Endothelial cell of umbilical vein (primary cell): Measurements from ENCODE around the gene PCSK6. TPM values are rescaled to one million over a fixed set of nuclear protein-coding genes. Genes with fewer than 3 reads are reported as not detected.

Experiments used
- BruUV-seq: library from RNA; stranded (reverse); fragments of 400-500 nt; replicated peaks from 2 replicates; lab custom pipeline; 2021; lab: Mats Ljungman, UMichigan
- CTCF ChIA-PET: fragments of 300-600, 350-600 bp; sonication (Branson Sonifier 250); formaldehyde crosslinking; loops from one replicate; lab custom pipeline; 2021; ENCODE audit warnings: antibody characterized with exemption, inconsistent platforms; lab: Charles Lee
- POLR2A ChIA-PET: fragments of 300-600, 350-600 bp; sonication (Branson Sonifier 250); formaldehyde crosslinking; loops from one replicate; lab custom pipeline; 2021; ENCODE audit warnings: antibody characterized with exemption, inconsistent platforms; lab: Charles Lee
- DNase-seq: peaks from one replicate; pipeline ENCODE4 v3.0.0-alpha.2; 2011; ENCODE audit warnings: low read depth, low spot score
- FAIRE-seq: peaks from 2 replicates; lab custom pipeline; 2011; peaks lifted over from hg19 to GRCh38; lab: Jason Lieb, UNC
- H2AFZ ChIP-seq: 2 replicates; pipeline ENCODE4 v1.6.0; 2012; ENCODE audit warnings: low read depth, low read length, control low read depth, inconsistent platforms
- H3K27ac ChIP-seq: 2 replicates; pipeline ENCODE4 v1.5.1; 2011; ENCODE audit warnings: low read depth, mild to moderate bottlenecking, control low read depth, low read length, moderate library complexity; ENCODE audit not compliant: insufficient read depth
- H3K27me3 ChIP-seq, 2 experiments: 2 replicates each; pipeline versions ENCODE4 v1.6.0 to v1.6.1; 2011; ENCODE audit warnings: low read length in 2 of 2, mixed read lengths in 1 of 2; ENCODE audit not compliant: control insufficient read depth in 2 of 2, insufficient read depth in 2 of 2
- H3K36me3 ChIP-seq, 2 experiments: 2 replicates in 1 of 2; 3 replicates in 1 of 2; pipeline ENCODE4 v1.5.1; 2011; ENCODE audit warnings: low read length in 2 of 2, mild to moderate bottlenecking in 1 of 2, moderate library complexity in 1 of 2; ENCODE audit not compliant: control insufficient read depth in 2 of 2, insufficient read depth in 2 of 2; ENCODE audit errors: extremely low read depth in 1 of 2
- H3K4me1 ChIP-seq: 3 replicates; pipeline ENCODE4 v1.5.1; 2011; ENCODE audit warnings: mild to moderate bottlenecking, low read length; ENCODE audit not compliant: control insufficient read depth, insufficient read depth; ENCODE audit errors: extremely low read depth
- H3K4me2 ChIP-seq: 2 replicates; pipeline ENCODE4 v1.6.1; 2011; ENCODE audit warnings: low read length, control low read depth, mixed read lengths; ENCODE audit not compliant: insufficient read depth
- H3K4me3 ChIP-seq, 3 experiments: fragments of 200-600 bp in 1 of 3; sonication (generic), shearing (Covaris generic) in 1 of 3; replicated peaks in 1 of 3; 2 replicates each; pipeline ENCODE4 v1.5.1; 2011 to 2016; ENCODE audit warnings: control low read depth in 3 of 3, low read length in 3 of 3, mild to moderate bottlenecking in 2 of 3, inconsistent platforms in 1 of 3, low read depth in 1 of 3, moderate library complexity in 1 of 3; ENCODE audit not compliant: insufficient read depth in 1 of 3
- H3K79me2 ChIP-seq: 2 replicates; pipeline ENCODE4 v1.6.0; 2012; ENCODE audit warnings: low read length, inconsistent platforms; ENCODE audit not compliant: control insufficient read depth, insufficient read depth
- H3K9ac ChIP-seq: replicated peaks from 2 replicates; pipeline ENCODE3; 2011; ENCODE audit warnings: low read length, control low read depth; ENCODE audit not compliant: insufficient read depth; ENCODE audit errors: extremely low read depth
- H3K9me1 ChIP-seq: replicated peaks from 3 replicates; pipeline ENCODE4 v1.6.0; 2011; ENCODE audit warnings: mild to moderate bottlenecking, low read length; ENCODE audit not compliant: control insufficient read depth, insufficient read depth; ENCODE audit errors: extremely low read depth
- H3K9me3 ChIP-seq: replicated peaks from 2 replicates; pipeline ENCODE4 v1.5.1; 2012; ENCODE audit warnings: low read length, inconsistent platforms; ENCODE audit not compliant: control insufficient read depth, insufficient read depth
- H4K20me1 ChIP-seq: replicated peaks from 2 replicates; pipeline ENCODE3; 2011; ENCODE audit warnings: mild to moderate bottlenecking, low read length; ENCODE audit not compliant: control insufficient read depth, insufficient read depth; ENCODE audit errors: extremely low read depth
- CTCF ChIP-seq, 2 donors: IDR thresholded peaks; 1 replicate in 1 of 2; 2 replicates in 1 of 2; pipeline ENCODE4 v1.5.1; 2011; ENCODE audit warnings: low read length in 2 of 2, mild to moderate bottlenecking in 2 of 2, moderate library complexity in 2 of 2, control low read depth in 1 of 2, inconsistent platforms in 1 of 2, low read depth in 1 of 2; ENCODE audit not compliant: insufficient read depth in 1 of 2; ENCODE audit errors: extremely low read depth in 1 of 2
- EZH2 ChIP-seq: IDR thresholded peaks from 2 replicates; pipeline ENCODE4 v1.6.1; 2012; ENCODE audit warnings: borderline replicate concordance, low read depth, mild to moderate bottlenecking, moderate library complexity, low read length, inconsistent platforms; ENCODE audit not compliant: severe bottlenecking
- FOS ChIP-seq: IDR thresholded peaks from 2 replicates; pipeline ENCODE4 v1.6.1; 2011; ENCODE audit warnings: mild to moderate bottlenecking, low read length, moderate library complexity, borderline replicate concordance; ENCODE audit not compliant: insufficient read depth
- GATA2 ChIP-seq: IDR thresholded peaks from 2 replicates; pipeline ENCODE4 v1.7.0; 2011; ENCODE audit warnings: low read depth, mild to moderate bottlenecking, moderate library complexity, mixed read lengths, low read length; ENCODE audit not compliant: insufficient read length, insufficient read depth
- JUN ChIP-seq: IDR thresholded peaks from 2 replicates; pipeline ENCODE4 v1.6.1; 2011; ENCODE audit warnings: borderline replicate concordance, low read depth; ENCODE audit not compliant: insufficient read length, insufficient read depth
- MAX ChIP-seq: IDR thresholded peaks from 2 replicates; pipeline ENCODE4 v1.6.1; 2011; ENCODE audit not compliant: insufficient read depth, insufficient read length
- MYC ChIP-seq: IDR thresholded peaks from one replicate; pipeline ENCODE4 v1.6.1; 2011; ENCODE audit warnings: mild to moderate bottlenecking, low read depth, low read length
- POLR2A ChIP-seq: IDR thresholded peaks from 2 replicates; pipeline ENCODE4 v1.6.1; 2012; ENCODE audit warnings: low read depth, mild to moderate bottlenecking, control low read depth, low read length
- POLR2AphosphoS5 ChIP-seq: IDR thresholded peaks from 2 replicates; pipeline ENCODE4 v1.6.1; 2012; ENCODE audit warnings: low read depth, mild to moderate bottlenecking, control low read depth, low read length, moderate library complexity; ENCODE audit not compliant: insufficient read depth
- dilution Hi-C: fragments of 300-500 bp; cut with MboI; formaldehyde crosslinking; loops from one replicate; pipeline ENCODE4 v1.15.0; 2019; ENCODE audit warnings: low sequenced_read_pairs; ENCODE audit not compliant: extremely low pct_ligation_motif_present
- intact Hi-C: fragments of 100-400 bp; cut with micrococcal nuclease; formaldehyde crosslinking; loops from one replicate; pipeline ENCODE4 v1.10.0; 2022
- polyA plus RNA-seq, 4 experiments: library from polyadenylated mRNA; depleted of rRNA in 3 of 4; stranded (reverse) in 3 of 4; unstranded in 1 of 4; fragments of >200 nt; gene quantifications; 2 replicates each; pipeline versions ENCODE4 v1.2.1 to v1.2.3, GENCODE V29; 2011 to 2012; ENCODE audit warnings: missing spikeins in 1 of 4
- total RNA-seq: library from RNA; stranded (reverse); gene quantifications from 2 replicates; pipeline ENCODE4 v1.2.3, GENCODE V29; 2021

The PCSK6 gene
- total and polyA plus RNA-seq, 2 donors (not counting 3 experiments of a cell fraction or from before 2014, with no cell fraction given): 0.18 to 0.69 TPM

DNA sequence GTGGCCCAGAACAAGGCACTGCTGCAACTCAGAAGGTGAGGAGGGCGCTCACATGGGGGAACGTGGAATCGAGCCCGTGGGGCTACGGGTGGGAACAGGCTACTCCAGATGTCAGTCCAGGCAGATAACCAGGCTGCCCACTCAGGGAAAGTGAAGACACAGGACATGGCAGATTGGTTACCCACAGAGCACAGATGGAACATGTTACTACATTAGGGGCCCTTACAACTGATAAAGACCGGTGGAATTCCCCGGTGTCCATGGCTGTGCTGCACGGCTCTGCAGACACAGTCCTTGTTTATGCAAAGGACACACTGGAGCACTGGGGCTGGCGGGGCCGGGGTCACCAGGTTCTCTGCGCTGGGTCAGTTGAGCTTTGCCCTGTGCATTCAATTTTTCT lies 36.9 kb downstream of the PCSK6 start:
- no peak for DNase-seq
- intact Hi-C loops: no loop called here
- dilution Hi-C loops: no loop called here
- H3K4me2 ChIP-seq: no peak overlapping the region
- H3K4me1 ChIP-seq: peaks cover 4% of the 10 kb centered on the region
- H4K20me1 ChIP-seq: no peaks in the 10 kb centered on the region
- ChIA-PET POLR2A (no interaction called here), CTCF (no interaction called here)
- H3K9ac ChIP-seq: no peak overlapping the region
- H3K27me3 ChIP-seq: peaks cover 0 to 2% of the 10 kb centered on the region in 2 experiments
- no peak for FAIRE-seq
- no peaks in the 10 kb centered on the region for H3K9me1 ChIP-seq
- H3K36me3 ChIP-seq: no peaks in the 10 kb centered on the region
- H3K27ac ChIP-seq: no peak overlapping the region
- H3K4me3 ChIP-seq: no peak overlapping the region
- H2AFZ ChIP-seq: no peak overlapping the region
- no TSS peak for BruUV-seq
- no peaks in the 10 kb centered on the region for H3K79me2 ChIP-seq
- TF ChIP-seq MAX (no peak), CTCF (IDR thresholded peaks at IDR 0.05; ENCODE audit: extremely low read depth in 1 of 2, insufficient read depth in 1 of 2, low read depth in 1 of 2, low read length in 2 of 2) (no peak), JUN (no peak), MYC (no peak), POLR2A (no peak), FOS (no peak), POLR2AphosphoS5 (no peak), EZH2 (no peak), GATA2 (no peak)
- no peaks in the 10 kb centered on the region for H3K9me3 ChIP-seq
